Activated CD4-positive, alpha-beta T cell treated with anti-CD3 and anti-CD28 coated beads, Interleukin-2, amount 10 ng/mL, durations not matched to agents 7 days and 5 days (primary cell): ENCODE results near the gene ZNF23. TPM values are rescaled to one million over a fixed set of nuclear protein-coding genes. Genes with fewer than 3 reads are reported as not detected.
A peak's percentile ranks its signal among the peaks of the same experiment; 100 is the strongest.
"Not testable (repeated sequence)": the region's sequence is repeated elsewhere in the genome, so short reads cannot be mapped to it uniquely, and the experiment has no call there.

Experiments
- CTCF ChIA-PET: fragments of 350-600 bp; sonication (Branson Sonifier 250); formaldehyde crosslinking; loops from one replicate; lab custom pipeline; 2021; ENCODE audit warnings: antibody characterized with exemption; lab: Charles Lee
- POLR2A ChIA-PET: fragments of 350-600 bp; sonication (Branson Sonifier 250); formaldehyde crosslinking; loops from one replicate; lab custom pipeline; 2021; ENCODE audit warnings: antibody characterized with exemption; lab: Charles Lee
- DNase-seq: peaks from one replicate; pipeline ENCODE4 v3.0.0-alpha.2; 2020
- H3K27ac Mint-ChIP-seq: one replicate; pipeline ENCODE4 v1.8.0; 2021; ENCODE audit warnings: mild to moderate bottlenecking, moderate library complexity, mixed read lengths
- H3K27me3 Mint-ChIP-seq: one replicate; pipeline ENCODE4 v1.8.0; 2021; ENCODE audit warnings: mixed read lengths
- H3K36me3 Mint-ChIP-seq: one replicate; pipeline ENCODE4 v1.8.0; 2021; ENCODE audit warnings: low read depth, mixed read lengths
- H3K4me1 Mint-ChIP-seq: one replicate; pipeline ENCODE4 v1.8.0; 2021; ENCODE audit warnings: mixed read lengths
- H3K4me3 Mint-ChIP-seq: one replicate; pipeline ENCODE4 v1.8.0; 2021; ENCODE audit warnings: mild to moderate bottlenecking, moderate library complexity, mixed read lengths
- H3K9me3 Mint-ChIP-seq: one replicate; pipeline ENCODE4 v1.8.0; 2021; ENCODE audit warnings: mixed read lengths
- total RNA-seq, 2 experiments: library from RNA; stranded (reverse); gene quantifications; one replicate each; pipeline ENCODE4 v1.2.3, GENCODE V29; 2021

ZNF23 gene
- total RNA-seq, result 1 to 10 TPM; 7.0 to 7.1 TPM

DNA sequence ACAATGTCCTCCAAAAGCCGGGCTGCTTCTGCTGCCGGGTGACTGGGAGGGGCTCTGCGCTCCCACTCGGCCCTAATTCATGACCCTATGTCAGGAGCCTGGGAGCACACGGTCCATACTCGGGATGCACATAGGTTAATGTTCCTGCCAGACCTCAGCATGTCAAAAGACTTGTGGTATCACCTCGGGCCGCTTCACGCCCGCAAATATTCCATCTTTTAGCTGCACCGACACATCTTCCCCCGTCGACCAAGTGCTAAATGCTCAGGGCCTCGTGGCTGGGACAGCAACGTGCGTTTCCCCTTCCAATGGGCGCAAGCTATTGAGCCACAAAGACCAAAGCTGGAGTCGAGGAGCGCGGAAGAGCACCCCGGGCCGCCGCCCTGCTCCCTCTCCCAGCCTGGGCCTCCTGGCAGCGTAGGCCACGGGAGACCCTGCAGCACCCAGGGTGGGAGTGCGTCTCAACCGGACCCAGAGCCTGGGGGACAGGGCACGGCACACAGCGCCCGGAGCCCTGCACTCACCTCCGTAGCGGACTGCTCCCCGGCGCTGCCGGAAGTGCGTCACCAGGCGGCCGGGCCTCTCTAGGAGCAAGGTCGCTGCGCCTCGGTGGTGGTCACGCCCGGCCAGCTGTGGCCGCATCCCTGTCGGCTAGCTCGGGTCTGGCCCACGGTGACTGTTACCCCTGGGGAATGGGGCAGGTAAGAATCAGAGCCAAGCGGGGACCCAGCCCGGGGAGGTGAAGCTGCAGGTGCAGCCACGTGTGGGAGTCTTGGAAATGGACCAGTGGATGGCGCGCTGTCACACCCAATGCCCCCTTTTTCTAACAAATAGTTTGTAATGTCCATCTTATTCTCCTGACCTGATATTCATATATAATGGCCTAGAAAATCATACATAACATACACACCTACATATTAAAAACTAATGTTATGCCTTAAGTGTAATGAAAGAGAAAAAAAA, at the start of gene ZNF23:
TSS of gene ZNF23 (minus strand) at position 562 of the 963 bp plus-strand sequence. CDS start 5,451 bp downstream, outside the sequence.
- peak; percentile 75 for DNase-seq
- CTCF ChIA-PET, result interaction anchor here (0.7 to 0.9 kb wide), 2 partner anchors 10 to 18 kb away, joined by 3 read pairs; no protein-coding TSS in a partner anchor
- peak within 1 kb of the TSS; percentile 89 for H3K27ac Mint-ChIP-seq
- H3K4me3 Mint-ChIP-seq, result peak within 1 kb of the TSS; percentile 83
- peaks cover 25% of the 10 kb centered on the region for H3K4me1 Mint-ChIP-seq
- H3K9me3 Mint-ChIP-seq, result no peaks in the 10 kb centered on the region
- no peaks in the 10 kb centered on the region for H3K36me3 Mint-ChIP-seq
- POLR2A ChIA-PET, result interaction anchor here (0.5 to 1.3 kb wide), 2 partner anchors 22 to 24 kb away, joined by 3 to 5 read pairs; no protein-coding TSS in a partner anchor
- H3K27me3 Mint-ChIP-seq, result no peaks in the 10 kb centered on the region

DNA sequence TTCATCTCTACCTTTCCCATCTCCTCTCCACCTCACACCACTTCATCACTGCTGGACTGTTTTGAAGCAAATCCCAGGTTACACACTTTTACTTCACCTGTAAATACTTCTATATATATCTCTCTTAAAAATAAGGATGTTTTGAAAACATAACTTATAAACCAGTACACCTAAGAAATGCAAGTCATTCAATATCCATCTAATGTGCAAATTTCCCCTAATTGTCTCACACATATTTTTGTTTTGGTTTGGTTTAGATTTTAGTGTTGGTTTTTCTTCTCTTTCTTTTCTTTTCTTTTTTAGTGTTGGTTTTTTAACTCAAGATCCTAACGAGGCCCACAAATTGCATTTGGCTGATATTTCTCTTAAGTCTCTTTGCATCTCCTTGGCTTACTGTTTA, 45.0 kb upstream of the ZNF23 start:
- H3K4me1 Mint-ChIP-seq, result no peaks in the 10 kb centered on the region
- no peak for DNase-seq
- H3K27ac Mint-ChIP-seq, result no peak overlapping the region
- H3K9me3 Mint-ChIP-seq, result no peaks in the 10 kb centered on the region
- no peaks in the 10 kb centered on the region for H3K36me3 Mint-ChIP-seq
- ChIA-PET POLR2A (no interaction called here), CTCF (no interaction called here)
- H3K4me3 Mint-ChIP-seq, result no peak overlapping the region
- H3K27me3 Mint-ChIP-seq, result peaks cover 15% of the 10 kb centered on the region

DNA sequence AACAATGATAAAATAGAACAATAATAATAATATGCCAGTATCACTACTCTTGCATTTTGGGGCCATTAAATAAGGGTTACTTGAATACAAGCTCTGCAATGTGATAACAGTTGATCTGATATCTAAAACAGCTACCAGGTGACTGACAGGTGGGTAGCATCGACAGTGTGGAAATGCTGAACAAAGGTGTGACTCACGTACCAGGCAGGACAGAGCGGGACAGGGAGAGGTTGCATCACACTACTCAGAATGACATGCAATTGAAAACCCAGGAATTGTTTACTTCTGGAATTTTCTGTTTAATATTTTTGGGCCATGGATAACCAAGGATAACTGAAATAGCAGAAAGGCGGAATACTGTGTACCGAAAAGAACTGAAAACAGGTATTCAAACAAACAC, 42.9 kb upstream of the ZNF23 start:
- no peak for DNase-seq
- Mint-ChIP-seq H3K9me3 (no peaks in the 10 kb centered on the region), H3K4me1 (no peaks in the 10 kb centered on the region), H3K27me3 (peaks cover 15% of the 10 kb centered on the region), H3K4me3 (no peak overlapping the region), H3K27ac (no peak overlapping the region), H3K36me3 (no peaks in the 10 kb centered on the region)
- ChIA-PET POLR2A (no interaction called here), CTCF (no interaction called here)

DNA sequence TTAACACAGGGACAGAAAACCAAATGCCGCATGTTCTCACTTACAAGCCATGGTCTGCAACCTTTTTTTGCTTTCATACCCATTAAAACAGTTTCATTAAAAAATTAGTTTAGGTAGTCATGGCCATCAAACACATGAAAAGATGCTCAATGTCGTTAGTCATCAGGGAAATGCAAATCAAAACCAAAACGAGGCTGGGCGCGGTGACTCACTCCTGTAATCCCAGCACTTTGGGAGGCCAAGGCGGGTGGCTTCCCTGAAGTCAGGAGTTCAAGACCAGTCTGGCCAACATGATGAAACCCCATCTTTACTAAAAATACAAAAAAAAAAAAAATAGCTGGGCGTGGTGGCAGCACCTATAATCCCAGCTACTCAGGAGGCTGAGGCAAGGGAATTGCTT, 42.0 kb upstream of the ZNF23 start:
- H3K27ac Mint-ChIP-seq, H3K27me3 Mint-ChIP-seq, H3K4me3 Mint-ChIP-seq, H3K4me1 Mint-ChIP-seq, H3K9me3 Mint-ChIP-seq, POLR2A ChIA-PET, H3K36me3 Mint-ChIP-seq, DNase-seq: not testable (repeated sequence)
- CTCF ChIA-PET, result interaction anchor here (0.6 kb wide), 1 partner anchor 58 kb away, joined by 3 read pairs; no protein-coding TSS in a partner anchor

DNA sequence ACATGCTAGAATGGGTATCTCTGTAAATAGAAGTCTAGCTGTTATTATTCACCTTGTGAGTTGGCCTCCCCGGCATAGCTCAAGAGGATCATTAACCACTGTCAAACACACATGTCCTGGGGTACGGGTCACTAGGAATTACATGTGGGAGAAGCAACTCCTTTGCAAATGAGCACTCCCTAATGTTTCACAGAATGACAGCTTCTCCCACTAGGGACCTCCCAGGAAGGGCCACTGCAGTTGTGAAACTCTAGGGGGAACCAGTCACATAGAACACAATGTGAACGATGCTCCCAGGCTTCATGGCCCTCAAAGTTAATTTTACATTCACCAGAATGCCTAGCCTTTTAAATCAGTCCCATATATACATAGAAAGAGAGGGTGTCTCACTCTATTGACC, 39.5 kb upstream of the ZNF23 start:
- CTCF ChIA-PET, result interaction anchor here (3.2 kb wide), 1 partner anchor 89 kb away, joined by 21 read pairs; no protein-coding TSS in a partner anchor
- DNase-seq, result no peak
- H3K4me3 Mint-ChIP-seq, result no peak overlapping the region
- no peaks in the 10 kb centered on the region for H3K9me3 Mint-ChIP-seq
- no peaks in the 10 kb centered on the region for H3K4me1 Mint-ChIP-seq
- no peaks in the 10 kb centered on the region for H3K27me3 Mint-ChIP-seq
- H3K36me3 Mint-ChIP-seq, result no peaks in the 10 kb centered on the region
- POLR2A ChIA-PET, result no interaction called here
- H3K27ac Mint-ChIP-seq, result no peak overlapping the region

DNA sequence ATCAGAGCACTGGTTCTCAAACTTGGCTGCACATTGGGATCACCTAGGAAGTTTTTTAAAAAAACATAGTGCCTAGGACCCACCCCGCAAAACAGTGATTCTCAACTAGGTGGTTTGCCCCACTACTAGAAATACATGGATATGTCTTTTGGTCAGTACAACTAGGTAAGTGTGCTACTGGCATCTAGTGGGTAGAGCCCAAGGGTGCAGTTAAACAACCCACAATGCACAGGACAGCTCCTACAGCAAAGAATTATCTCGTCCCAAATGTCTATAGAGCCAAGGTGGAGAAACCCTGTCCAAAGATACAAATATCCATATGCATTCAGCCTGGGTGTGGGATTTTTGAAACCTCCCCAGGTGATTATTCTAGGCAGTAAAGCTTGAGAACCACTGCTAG, 38.9 kb upstream of the ZNF23 start:
- H3K4me1 Mint-ChIP-seq, result no peaks in the 10 kb centered on the region

DNA sequence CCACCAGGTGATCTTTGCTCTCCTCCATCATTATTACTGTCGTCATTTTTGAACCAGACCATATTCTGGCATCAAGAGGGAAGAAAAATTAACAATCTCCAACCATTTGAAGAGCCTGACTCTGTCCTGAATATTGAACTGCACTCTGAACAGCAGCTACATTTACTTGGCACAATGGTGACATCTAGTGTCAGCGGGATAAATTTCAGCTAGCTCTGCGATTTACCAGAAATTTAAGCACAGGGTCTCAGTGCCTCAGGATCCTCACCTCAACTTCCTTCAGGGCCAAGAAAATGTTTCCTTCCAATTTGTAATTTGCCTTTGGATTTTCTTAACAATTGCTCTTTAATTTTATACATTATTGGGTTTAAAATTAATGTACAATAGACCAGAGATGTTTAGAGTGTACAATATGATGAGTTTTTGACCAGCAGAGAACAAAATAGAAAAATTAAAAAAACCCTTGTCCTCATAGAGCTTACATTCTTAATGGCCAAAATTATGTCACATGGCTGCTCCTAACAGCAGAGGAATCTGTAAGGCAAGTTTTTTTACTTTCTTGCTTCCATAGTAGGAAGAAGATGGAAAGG, 37.8 kb upstream of the ZNF23 start:
- ChIA-PET CTCF (interaction anchor here (0.8 to 3.2 kb wide), 5 partner anchors 9 to 111 kb away, joined by 3 to 21 read pairs (median 3); no protein-coding TSS in a partner anchor), POLR2A (no interaction called here)
- Mint-ChIP-seq H3K9me3 (no peaks in the 10 kb centered on the region), H3K4me3 (no peak overlapping the region), H3K4me1 (no peaks in the 10 kb centered on the region), H3K27me3 (no peaks in the 10 kb centered on the region), H3K27ac (no peak overlapping the region), H3K36me3 (no peaks in the 10 kb centered on the region)
- peak; percentile 67 for DNase-seq

More for the DNA sequence above, 38.9 kb upstream of the ZNF23 start:
- H3K36me3 Mint-ChIP-seq, result no peaks in the 10 kb centered on the region
- CTCF ChIA-PET, result interaction anchor here (0.8 to 3.2 kb wide), 2 partner anchors 13 to 89 kb away, joined by 3 to 21 read pairs; no protein-coding TSS in a partner anchor
- H3K27me3 Mint-ChIP-seq, result no peaks in the 10 kb centered on the region
- H3K9me3 Mint-ChIP-seq, result no peaks in the 10 kb centered on the region
- H3K4me3 Mint-ChIP-seq, result no peak overlapping the region
- POLR2A ChIA-PET, result no interaction called here
- no peak for DNase-seq
- no peak overlapping the region for H3K27ac Mint-ChIP-seq

DNA sequence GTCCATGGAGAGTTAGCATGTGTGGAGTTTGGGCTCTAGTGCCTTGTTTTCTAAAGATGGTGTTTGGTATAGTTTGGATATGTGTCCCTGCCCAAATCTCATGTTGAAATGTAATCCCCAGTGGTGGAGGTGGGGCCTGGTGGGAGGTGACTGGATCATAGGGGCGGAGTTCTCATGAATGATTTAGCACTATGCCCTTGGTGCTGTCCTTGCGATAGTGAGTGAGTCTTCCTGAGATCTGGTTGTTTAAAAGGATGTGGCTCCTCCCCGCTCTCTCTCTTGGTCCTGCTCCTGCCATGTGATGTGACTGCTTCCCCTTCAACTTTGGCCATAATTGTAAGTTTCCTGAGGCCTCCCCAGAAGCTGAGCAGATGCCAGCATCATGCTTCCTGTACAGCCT, 36.0 kb upstream of the ZNF23 start:
- POLR2A ChIA-PET, result no interaction called here

DNA sequence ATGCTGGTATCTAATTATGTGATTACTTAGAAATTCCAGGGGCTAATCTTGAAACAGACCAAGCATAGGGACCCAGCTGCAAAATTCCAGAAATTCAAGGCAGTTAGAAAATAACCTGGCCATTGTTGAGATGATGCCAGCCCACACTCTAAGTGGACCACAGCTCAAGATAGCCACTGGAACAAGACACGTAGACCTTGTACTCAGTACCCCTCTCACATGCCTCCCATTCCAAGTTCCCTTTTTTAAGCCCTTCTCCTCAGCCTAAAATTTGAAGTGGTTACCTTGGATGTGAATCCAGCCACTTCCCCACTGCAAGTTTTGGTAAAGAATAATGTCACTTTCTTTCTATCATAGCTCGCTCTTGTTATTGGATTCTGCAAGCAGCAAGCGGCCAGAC, 31.2 kb upstream of the ZNF23 start:
- H3K9me3 Mint-ChIP-seq, result no peaks in the 10 kb centered on the region
- no peaks in the 10 kb centered on the region for H3K27me3 Mint-ChIP-seq
- no peak overlapping the region for H3K4me3 Mint-ChIP-seq
- no peaks in the 10 kb centered on the region for H3K36me3 Mint-ChIP-seq
- CTCF ChIA-PET, result interaction anchor here (0.6 kb wide), 1 partner anchor 163 kb away, joined by 3 read pairs; no protein-coding TSS in a partner anchor
- no peak for DNase-seq
- no peak overlapping the region for H3K27ac Mint-ChIP-seq
- no peaks in the 10 kb centered on the region for H3K4me1 Mint-ChIP-seq
- POLR2A ChIA-PET, result no interaction called here

More for the DNA sequence above, 36.0 kb upstream of the ZNF23 start:
- no peaks in the 10 kb centered on the region for H3K9me3 Mint-ChIP-seq
- no peak for DNase-seq
- H3K4me1 Mint-ChIP-seq, result no peaks in the 10 kb centered on the region
- no peaks in the 10 kb centered on the region for H3K36me3 Mint-ChIP-seq
- H3K4me3 Mint-ChIP-seq, result no peak overlapping the region
- CTCF ChIA-PET, result interaction anchor here (0.6 kb wide), 1 partner anchor 80 kb away, joined by 3 read pairs; no protein-coding TSS in a partner anchor
- no peaks in the 10 kb centered on the region for H3K27me3 Mint-ChIP-seq
- no peak overlapping the region for H3K27ac Mint-ChIP-seq

DNA sequence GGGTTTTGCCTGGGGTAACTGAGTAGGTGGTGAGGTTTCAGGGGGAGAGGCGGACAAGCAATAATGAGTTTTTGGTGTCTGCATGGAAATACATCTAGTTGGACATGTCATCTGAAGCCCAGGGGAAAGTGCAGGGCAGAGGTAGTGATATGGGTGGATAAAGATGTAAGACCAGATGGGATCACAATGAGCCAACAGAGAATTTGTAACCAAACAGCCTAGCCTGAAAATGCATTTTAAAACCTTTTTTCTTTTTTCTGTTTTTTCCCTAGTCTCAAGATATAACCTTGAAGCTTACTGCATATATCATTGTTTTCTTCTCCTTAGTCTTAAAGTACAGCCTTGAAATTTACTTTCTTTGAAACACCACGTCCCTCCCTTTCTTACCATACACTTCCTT, 30.7 kb upstream of the ZNF23 start:
- Mint-ChIP-seq H3K4me1 (no peaks in the 10 kb centered on the region), H3K27me3 (no peaks in the 10 kb centered on the region), H3K27ac (no peak overlapping the region), H3K36me3 (no peaks in the 10 kb centered on the region), H3K4me3 (no peak overlapping the region), H3K9me3 (no peaks in the 10 kb centered on the region)
- ChIA-PET CTCF (interaction anchor here (0.6 kb wide), 1 partner anchor 163 kb away, joined by 3 read pairs; no protein-coding TSS in a partner anchor), POLR2A (no interaction called here)
- DNase-seq, result no peak

DNA sequence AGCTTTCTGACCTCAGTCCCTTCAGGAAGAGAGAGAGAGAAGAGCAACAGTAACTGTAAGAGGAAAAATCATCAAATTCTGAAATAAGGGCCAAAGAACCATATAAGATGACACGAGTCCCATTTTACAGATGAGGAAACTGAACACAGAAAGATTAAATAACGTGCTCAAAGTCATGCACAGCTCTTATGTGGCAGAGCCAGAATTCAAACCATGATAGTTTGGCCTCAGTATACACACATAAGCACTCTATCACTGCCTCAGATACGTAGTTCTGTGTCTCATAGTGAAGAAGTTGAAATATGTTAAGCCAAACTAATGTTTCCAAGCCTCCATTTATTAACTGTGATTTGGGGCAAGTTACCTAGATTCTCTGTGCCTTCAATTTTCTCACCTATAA, 29.0 kb upstream of the ZNF23 start:
- CTCF ChIA-PET, result interaction anchor here (1.2 to 1.6 kb wide), 2 partner anchors 8 to 120 kb away, joined by 4 read pairs; no protein-coding TSS in a partner anchor
- H3K36me3 Mint-ChIP-seq, result no peaks in the 10 kb centered on the region
- no peak for DNase-seq
- no peaks in the 10 kb centered on the region for H3K27me3 Mint-ChIP-seq
- POLR2A ChIA-PET, result no interaction called here
- H3K4me1 Mint-ChIP-seq, result no peaks in the 10 kb centered on the region
- no peak overlapping the region for H3K4me3 Mint-ChIP-seq
- no peaks in the 10 kb centered on the region for H3K9me3 Mint-ChIP-seq
- no peak overlapping the region for H3K27ac Mint-ChIP-seq

DNA sequence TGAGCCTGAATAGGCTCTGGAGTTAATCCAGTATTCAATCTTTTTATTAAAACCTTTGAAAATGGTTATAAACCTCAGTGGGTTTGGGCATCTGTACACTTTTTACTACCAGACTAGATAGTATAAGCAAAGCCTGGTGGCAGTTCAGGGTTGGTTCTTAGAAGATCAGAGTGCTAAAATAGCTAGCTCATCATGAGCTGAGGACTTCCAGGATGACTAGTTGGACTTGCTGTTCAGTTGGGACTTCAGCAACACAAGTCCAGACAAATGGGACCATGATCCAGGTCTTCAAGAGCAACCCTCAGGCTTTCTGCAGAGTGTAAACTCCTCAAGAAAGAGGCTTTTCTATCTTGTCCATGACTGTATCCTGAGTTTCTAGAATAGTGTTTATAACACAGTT, 28.3 kb upstream of the ZNF23 start:
- ChIA-PET POLR2A (no interaction called here), CTCF (interaction anchor here (1.1 to 1.6 kb wide), 2 partner anchors 9 to 68 kb away, joined by 3 to 4 read pairs; no protein-coding TSS in a partner anchor)
- DNase-seq, result no peak
- Mint-ChIP-seq H3K4me3 (no peak overlapping the region), H3K4me1 (peaks cover 2% of the 10 kb centered on the region), H3K9me3 (no peaks in the 10 kb centered on the region), H3K27ac (no peak overlapping the region), H3K36me3 (no peaks in the 10 kb centered on the region), H3K27me3 (no peaks in the 10 kb centered on the region)
